Pons (tissue), 1 donor: ENCODE data around the gene COA4.
"Not testable (repeated sequence)": the region's sequence is repeated elsewhere in the genome, so short reads cannot be mapped to it uniquely, and the experiment has no call there.

ENCODE experiments used
- DNase-seq: peaks from one replicate; pipeline ENCODE4 v3.0.0-alpha.2; 2016; ENCODE audit warnings: low spot score

Gene COA4

DNA sequence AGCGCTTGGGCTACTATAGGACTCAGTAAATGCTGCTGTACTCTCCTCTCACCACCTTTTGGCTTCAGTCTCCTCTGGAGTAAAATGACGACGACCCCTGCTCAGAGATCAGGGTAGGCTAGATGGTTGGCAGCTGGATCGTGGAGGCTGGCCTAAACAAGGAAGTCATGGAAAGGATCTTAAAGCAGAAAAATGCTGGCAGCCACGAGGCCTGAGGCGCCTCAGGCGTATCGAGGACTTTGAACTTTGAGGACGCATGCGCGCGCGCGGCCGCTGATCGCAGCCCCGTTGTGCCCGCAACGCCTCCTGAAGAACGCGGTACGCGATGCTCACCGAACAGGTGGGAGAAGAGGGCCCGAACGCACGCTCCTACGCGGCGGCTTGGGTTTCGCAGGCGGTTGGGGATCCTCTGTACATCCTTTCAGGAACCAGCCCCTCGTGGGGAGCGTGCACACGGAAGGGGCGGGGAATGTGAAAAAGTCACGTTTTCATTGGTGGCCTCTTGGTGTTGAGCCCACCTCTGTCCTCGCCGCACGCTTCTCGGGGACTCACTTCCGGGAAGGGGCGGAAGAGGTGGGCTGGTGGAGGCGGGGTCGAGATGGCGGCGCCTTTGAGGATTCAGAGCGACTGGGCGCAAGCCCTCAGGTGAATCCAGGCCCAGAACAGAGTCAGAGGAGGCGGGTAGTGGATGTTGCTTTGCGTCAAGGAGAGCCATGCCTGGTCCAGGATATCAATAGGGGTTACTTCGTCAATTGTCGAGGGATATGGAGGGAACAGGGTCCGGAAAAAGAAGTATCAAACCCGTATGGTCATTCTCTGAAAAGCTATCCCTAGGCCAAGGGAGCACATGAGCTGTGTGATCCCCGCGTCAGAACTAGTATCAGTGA lies at the start of gene COA4, which contains the start of gene PAAF1:
COA4 (minus strand) TSS at position 423 of the 887 bp plus-strand sequence. CDS start 3,468 bp downstream, outside the sequence.
PAAF1 (plus strand) TSS at position 576 of the 887 bp plus-strand sequence; CDS start at position 599, 23 bp downstream.
- DNase-seq, result peak; percentile 98

DNA sequence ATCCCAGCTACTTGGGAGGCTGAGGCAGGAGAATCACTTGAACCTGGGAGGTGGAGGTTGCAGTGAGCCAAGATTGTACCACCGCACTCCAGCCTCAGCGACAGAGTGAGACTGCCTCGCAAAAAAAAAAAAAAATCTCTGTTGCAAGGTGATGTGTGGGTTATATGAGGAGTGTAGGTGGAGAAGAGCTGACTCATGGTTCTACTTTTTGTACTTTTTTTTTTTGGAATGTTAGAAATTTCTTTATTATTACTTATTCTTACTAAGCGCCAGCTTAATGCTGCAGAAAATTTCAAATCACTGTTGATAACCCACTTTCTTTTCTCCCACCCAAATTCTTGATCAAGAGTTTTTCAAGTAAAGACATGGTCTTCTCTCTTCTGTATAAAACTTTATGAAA lies 44.5 kb upstream of the COA4 start:
- no peak for DNase-seq

DNA sequence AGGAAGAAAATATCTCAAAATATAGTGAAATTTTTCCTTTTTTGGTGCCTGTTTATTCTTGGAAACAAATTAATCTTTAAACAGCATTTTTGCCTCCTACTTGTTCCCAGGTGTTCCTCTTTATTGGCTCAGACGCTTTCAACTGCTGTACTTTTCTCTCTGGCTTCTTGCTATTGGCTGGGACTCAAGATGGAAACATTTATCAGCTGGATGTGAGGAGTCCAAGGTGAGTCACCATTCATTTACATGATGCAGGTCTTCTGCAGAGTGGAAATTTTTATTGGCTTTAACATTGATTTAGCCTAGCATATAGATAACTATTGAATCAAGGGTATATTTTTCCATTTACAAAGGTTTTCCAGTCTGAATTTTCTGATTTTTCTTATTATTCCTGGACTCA lies 39.8 kb upstream of the COA4 start:
- DNase-seq, result peak; percentile 31

DNA sequence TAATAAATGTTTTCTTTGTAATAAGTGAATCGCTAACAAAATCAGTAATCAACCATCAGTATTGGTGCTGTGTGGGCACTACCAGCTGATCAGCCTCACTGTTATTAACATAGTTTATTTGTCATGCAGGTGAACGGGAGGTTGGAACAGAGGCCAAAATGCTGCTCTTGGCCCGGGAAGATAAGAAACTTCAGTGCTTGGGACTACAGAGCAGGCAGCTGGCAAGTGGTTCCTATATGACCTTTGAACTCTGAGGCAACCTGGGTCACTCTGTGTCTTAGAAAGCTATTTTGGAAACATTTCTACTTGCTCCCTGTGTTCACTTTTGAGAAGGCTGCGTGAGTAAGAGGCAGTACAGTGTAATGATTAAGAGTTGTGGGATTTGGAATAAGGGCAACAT lies 37.6 kb upstream of the COA4 start:
- DNase-seq, result no peak

DNA sequence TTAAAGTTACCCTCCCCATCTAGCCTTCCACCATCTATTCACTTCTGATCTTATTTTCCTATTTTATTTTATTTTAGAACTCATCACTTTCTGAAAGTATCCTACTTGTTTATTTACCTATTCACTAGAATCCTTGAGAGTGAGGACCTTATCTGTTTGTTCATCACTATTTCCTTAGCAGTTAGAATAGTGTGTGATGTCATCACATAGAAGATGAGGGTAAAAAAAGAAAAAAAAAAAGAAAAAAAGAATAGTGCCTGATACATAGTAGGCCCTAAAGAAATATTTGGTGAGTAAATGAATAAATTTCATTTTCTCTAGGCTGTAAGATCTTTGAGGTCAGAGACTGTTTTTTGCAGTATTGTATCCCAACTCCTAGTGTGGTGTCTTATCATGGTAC lies 36.8 kb upstream of the COA4 start:
- no peak for DNase-seq

DNA sequence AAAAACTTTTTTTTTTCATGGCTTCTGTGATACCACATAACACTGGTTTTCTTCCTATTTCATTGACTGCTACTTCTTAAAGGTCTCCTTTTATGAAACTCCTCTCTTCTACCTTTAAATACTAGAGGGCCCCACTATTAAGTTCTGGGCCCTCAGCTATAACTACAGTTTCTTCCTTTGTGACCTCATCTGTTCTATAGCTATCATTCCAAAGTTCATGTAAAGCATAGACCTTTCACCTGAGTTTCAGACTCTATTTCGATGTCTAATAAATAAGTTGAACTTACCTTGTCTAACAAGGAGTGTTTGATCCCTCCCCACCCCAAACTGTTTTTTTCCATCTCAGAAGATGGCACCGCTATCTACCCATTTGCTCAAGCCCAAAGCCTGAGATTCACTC lies 35.4 kb upstream of the COA4 start:
- DNase-seq, result no peak

DNA sequence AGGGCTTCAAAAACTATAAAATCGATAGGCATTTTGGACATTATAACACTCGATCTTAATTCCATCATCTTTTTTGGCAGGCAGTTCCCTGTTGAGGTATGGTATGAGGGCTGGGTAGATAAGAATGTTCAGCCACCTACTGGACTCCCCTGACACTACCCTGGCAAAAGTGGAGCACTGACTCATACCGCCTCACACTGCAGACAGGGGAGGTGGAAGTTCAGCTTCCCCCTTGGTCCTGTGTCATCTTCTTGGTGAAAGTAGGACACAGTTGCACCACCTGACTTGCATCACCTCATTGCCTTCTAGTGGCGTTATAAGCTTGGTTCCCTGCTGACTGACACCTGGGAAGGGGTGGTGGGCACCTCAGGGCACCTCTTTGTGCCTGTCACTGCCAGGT lies 30.5 kb upstream of the COA4 start:
- DNase-seq, result peak; percentile 3

DNA sequence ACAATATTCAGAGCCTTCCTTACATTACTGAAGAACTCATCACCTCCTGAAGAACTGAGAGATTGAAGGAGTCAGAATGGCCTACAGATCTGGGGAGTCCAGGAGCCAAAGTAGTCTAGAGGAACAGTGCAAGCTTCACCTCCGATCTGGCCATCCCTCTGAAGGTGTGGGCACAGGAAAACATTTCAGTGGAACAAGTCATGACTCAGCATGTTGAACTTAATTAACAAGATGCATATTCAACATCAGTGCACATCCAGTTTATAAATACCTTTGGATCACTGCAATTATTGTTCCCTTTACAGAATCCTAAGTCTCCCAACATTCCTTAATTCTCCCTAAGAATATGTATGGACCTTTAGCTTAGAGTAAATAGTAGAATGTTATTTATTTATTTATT lies 25.7 kb upstream of the COA4 start:
- no peak for DNase-seq

DNA sequence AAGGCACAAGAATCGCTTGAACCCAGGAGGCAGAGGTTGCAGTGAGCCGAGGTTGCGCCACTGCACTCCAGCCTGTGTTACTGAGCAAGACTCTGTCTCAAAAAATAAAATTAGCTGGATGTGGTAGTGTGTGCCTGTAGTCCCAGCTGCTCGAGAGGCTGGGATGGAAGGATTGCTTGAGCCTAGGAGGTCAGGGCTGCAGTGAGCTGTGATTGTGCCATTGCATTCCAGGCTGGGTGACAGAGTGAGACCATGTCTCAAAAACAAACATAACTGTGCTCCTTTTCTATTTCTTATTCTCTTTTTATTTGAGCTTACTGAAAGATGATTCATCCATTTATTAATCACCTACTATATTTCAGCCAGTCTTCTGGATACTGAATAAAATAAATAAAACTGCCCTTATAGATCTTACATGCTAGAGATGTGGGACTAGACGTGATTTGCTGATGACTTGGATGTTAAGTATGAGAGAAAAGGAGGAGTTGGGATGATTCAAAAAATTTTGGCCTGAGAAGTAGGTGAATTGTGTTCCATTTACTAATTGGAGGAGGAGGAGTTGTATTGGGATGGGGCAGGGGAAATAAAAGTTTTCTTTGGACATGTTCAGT lies 18.2 kb upstream of the COA4 start:
- DNase-seq, result no peak

DNA sequence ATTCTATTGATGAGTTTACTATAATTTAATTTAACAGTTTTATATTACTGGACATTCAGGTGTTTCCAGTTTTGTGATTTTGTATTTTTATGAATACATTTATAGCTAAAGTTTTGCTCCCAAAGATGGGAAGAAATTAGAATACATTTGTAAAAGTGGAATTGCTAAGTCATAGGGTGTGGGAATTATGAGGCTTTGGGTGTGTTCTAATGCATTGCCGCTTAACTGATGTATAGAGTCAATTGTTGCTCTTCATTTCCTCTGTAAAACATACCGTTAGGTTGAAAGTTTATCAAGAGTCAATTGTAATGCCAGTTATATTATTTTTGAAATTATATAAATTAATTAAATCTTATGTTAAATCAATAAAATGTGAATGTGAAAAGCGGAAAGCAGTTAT lies 16.4 kb upstream of the COA4 start:
- DNase-seq, result no peak

DNA sequence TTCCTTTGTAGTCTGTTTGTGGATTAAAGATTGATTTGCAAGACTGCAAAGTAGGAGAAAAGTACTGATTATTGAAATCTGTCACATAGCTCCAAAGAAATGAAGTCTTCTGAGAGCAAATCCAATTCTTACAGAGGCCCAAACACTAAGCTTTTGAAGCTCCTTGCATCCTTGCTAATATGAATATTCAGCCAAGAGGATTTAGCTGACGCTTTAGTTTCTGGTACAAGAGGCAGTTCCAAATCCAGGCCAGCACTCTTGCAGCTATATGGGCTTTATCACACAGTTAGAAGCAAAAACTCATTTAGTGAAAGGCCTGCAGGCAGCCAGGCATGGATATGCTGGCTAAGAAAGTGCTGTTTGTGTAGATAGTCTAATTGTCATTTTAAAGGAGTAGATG lies 12.9 kb upstream of the COA4 start:
- no peak for DNase-seq

DNA sequence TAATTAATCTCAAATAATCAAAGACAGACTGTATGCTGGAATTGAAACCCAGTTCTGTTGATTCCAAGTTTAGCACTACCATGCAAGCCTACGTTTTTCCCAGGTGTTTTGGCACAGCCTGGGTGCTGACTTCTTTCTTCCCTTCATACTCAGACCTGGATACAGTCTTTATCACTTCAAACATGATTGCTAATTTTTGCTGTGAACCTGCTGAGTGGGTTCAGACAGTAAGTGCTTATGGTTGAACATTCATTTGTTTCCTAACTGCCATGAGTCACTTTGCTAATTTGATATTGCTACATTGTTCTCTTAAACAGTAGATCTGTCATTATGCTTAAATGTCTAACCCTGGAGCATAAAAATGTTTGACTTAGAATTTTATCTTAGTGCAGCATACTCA lies 12.4 kb upstream of the COA4 start:
- no peak for DNase-seq

DNA sequence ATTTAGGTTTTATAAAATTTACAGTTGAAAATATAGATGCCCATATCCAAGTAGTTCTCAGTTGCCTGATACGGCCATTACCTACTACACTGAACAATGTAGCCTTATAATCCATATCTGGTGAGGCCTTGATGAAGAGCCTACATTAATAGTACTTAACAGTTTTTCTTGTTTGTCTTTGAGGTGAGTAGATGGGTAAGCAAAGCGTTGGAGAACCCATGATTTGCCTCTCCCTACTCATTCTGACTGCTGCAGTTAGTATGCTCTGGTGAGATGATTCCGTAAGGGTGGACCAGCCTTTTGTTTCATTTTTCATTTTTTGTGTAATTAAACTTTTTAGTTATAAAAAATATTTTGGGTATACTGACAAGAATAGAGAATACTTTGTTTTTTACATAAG lies 11.6 kb upstream of the COA4 start:
- DNase-seq, result no peak

DNA sequence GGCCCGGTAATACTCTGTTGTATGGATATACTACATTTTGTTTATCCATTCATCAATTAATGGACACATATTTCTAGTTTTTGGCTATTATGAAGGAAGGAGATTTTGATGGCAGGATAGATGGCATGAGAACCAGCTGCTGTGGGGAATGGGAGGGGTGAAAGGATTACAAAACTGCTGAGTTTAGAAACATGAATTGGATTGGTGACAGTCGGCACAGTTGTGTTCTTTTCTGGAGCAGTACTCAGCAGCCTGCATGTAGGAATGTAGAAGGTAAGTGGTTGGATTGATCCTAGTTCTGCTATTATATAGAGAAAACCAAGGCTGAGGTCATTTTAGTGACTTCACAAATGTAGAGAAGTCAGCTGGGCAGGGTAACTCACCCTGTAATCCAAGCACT lies 7.2 kb upstream of the COA4 start:
- DNase-seq, result no peak

DNA sequence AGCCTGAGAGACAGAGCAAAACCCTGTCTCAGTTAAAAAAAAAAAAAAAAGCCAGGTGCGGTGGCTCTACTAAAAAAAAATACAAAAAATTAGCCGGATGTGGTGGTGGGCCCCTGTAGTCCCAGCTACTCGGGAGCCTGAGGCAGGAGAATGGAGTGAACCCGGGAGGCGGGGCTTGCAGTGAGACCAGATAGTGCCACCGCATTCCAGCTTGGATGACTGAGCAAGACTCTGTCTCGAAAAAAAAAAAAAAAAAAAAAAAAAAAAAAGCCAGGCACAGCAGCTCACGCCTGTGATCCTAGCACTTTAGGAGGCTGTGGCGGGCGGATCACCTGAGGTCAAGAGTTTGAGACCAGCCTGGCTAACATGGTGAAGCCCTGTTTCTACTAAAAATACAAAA lies 3.8 kb upstream of the COA4 start:
- not testable (repeated sequence) for DNase-seq

DNA sequence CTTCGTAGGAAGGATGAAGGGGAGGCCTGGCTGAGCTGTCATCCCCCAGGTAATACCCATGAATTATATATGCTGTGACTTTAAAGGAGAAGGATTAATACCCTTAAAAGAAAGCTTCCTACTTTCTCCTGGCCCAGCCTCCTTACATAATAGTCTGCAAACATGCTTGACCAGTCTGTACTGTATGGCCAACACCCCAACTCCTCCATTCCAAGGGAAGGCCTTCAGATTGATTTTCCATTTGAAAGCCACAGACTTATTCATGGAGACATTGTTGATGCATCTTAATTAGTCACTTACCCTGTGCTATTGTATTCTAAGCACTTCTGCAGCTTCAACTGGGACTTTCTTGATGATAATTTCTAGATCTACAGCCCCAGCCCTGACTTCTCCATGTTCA lies 2.1 kb upstream of the COA4 start:
- DNase-seq, result no peak

DNA sequence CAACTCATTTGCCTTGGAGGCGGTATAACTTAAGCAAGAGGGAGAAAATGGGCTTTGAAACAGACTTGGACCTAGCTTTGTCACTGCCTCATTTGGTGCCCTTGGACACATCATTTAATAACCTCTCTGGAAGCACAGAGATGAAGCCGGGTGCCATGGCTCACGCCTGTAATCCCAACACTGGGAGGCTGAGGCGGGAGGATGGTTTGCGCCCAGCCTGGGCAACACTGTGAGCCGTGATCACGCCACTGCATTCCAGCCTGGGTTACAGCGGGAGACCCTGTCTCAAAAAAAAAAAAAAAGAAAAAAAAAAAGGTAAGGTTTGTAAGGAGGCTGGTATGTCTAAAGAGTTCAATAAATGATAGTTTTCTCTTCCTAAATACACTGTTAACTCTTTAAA lies 806 bp downstream of the COA4 start:
- DNase-seq, result no peak

DNA sequence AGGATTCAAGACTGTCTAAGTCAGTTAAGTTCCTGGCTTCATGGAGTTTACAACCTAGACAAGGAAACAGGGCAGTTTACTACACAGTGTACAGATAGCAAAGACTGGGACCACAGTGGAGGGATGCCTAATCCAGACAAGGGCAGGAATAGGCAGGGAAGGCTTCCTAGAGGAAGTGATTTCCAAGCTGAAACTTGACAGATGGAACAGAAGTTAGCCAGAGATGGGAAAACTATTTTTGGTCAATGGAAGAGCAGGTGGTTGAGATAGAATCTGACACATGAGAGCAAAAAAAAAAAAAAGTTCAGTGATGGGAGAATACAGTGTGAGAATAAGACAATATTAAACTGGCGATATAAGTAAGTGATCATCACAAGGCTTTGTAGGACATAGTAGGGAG lies 1.3 kb downstream of the COA4 start:
- no peak for DNase-seq

DNA sequence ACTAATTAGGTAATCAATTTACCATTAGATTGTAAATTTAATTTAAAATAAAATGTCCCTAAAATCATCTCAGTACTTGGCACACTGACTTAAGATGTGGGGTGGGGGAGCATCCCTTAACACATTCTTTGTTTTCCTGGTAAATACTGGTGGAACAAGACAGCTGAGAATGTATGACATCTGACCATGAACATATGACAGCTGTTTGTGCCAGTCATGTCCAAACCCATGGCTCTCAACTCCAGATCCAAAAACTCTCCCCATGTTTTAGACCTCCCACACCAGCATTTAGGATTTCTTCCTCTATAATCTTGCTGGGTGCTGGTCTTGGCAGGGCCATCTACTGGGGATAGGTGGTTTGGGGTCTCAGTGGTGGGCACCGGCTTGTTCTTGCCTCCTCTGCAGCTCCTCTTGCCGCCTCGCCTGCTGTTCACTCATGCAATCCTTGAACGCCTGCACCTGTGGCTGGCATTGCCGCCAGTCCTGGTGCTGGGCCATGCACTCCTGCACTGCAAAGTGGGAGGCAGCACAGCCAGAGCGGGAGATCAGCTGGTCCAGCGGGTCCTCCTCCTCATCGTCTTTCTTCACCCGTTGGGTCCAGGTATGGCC lies 3.8 kb downstream of the COA4 start:
- no peak for DNase-seq

DNA sequence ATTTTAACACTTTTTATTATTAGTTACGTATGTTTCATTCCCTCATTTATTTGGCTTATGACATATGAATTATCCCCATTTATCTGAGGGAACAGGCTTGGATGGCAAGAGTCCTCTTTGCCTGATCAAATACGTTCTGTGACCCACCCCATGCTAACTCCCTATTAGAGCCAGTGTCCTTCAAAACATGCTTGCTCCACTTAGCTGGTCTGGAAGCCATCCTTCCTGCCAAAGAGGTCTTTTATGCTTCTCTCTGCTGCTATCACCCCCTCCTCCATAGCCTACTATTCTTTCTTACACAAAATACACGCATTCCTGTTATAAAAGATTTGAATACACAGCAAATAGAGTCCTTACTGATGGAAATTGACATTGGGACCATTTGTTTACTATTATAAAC lies 6.4 kb downstream of the COA4 start:
- no peak for DNase-seq

DNA sequence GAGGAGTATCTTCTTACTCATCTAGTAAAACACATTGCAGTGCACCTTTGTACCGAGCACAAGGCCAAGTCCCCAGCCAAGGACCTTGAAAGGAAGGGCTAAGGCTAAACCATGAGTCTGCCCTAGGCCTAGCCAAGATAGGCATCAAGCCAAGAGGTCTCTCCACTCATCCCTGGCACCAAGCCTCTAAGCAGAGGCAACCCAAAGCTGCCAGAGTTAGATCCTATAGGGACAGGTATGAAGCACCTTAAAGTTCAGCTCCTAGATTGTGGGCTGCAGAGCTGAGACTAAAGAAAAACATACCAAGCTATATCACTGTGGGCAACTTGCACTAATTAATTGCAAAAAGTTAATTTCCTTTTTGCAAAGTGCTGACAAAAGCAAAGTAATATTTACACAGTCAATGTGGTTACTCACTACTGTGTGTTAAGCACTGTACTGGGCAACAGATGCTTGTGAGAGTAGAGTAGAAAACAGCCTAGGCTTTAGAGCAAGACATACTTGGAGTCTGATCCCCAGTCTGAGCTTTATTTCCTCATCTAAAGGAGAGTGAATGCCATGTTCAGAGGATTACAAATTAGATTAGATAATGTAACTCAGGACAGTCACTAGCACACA lies 7.2 kb downstream of the COA4 start:
- DNase-seq, result no peak

DNA sequence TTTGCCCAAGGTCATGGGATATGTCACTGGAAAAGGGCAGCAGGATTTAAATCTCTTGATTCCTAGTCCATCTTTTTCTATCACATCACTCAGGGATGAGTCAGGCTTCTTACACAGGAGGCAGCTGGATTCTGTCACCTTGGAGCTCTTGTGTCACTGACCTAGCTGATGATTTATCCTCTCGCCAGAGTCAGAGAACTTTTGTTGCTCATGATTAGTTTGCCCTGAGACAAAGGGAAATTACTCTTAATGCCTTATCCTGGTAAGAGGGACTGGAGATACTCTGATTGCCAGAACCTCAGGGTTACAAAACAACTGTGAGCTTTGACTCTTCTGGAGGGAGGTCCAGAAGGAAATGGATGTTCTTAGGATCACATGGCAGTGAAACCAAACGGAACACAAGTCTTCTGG lies 10.1 kb downstream of the COA4 start:
- DNase-seq, result no peak

DNA sequence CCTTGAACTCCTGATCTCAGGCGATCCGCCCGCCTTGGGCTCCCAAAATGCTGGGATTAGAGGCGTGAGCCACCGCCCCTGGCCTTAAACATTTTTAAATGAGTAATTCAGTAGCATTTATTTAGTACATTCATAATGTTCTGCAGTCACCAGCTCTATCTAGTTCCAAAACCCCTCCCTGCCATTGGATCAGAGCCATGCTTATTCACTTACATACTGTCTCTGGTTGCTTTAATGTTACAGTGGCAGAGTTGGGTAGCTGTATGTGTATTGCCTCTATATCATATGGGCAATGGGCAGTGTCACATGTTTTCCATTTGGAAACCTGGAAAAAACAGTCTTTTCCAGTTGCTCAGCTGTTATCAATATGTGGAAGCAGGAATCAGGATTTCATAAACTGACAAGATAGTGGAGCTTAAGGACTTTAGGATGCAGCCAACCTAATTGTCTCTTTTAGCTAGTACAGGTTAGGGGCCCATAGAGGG lies 10.5 kb downstream of the COA4 start:
- no peak for DNase-seq
